Heart left ventricle (tissue), 16 donors: ENCODE results near the gene FAM168A. TPM values are rescaled to one million over a fixed set of nuclear protein-coding genes. Genes with fewer than 3 reads are reported as not detected.

Source experiments
- ATAC-seq, 4 donors: fragments of 200-7000 bp; cut with Tn5 transposase; one replicate each; pipeline ENCODE4 v1.9.1; 2020 to 2022; ENCODE audit warnings: moderate library complexity in 4 of 4, mild to moderate bottlenecking in 3 of 4, moderate number of reproducible peaks in 1 of 4
- DNase-seq, 5 donors: peaks; one replicate each; pipeline ENCODE4 v3.0.0-alpha.2; 2020
- H3K27ac ChIP-seq, 12 donors: fragments of 200-600 bp; sonication (generic) in 4 of 12; one replicate each; pipeline versions ENCODE4 v1.5.0 to v1.8.0; 2016 to 2022; ENCODE audit warnings: mild to moderate bottlenecking in 2 of 12
- H3K27me3 ChIP-seq, 9 donors: fragments of 200-600 bp; sonication (generic) in 2 of 9; one replicate each; pipeline versions ENCODE4 v1.5.1 to v1.8.0; 2016 to 2022; ENCODE audit warnings: mild to moderate bottlenecking in 3 of 9
- H3K36me3 ChIP-seq, 9 donors: fragments of 200-600 bp; sonication (generic) in 2 of 9; one replicate each; pipeline versions ENCODE4 v1.5.0 to v1.8.0; 2018 to 2022; ENCODE audit warnings: mild to moderate bottlenecking in 2 of 9
- H3K4me1 ChIP-seq, 12 donors: fragments of 200-600 bp; sonication (generic) in 4 of 12; one replicate each; pipeline versions ENCODE4 v1.5.0 to v1.8.0; 2016 to 2022; ENCODE audit warnings: mild to moderate bottlenecking in 3 of 12
- H3K4me3 ChIP-seq, 12 donors: fragments of 200-600 bp; sonication (generic) in 4 of 12; one replicate each; pipeline versions ENCODE4 v1.5.0 to v1.8.0; 2017 to 2022; ENCODE audit warnings: mild to moderate bottlenecking in 9 of 12, moderate library complexity in 4 of 12
- H3K9me3 ChIP-seq, 12 donors: fragments of 200-600 bp; sonication (generic) in 4 of 12; one replicate each; pipeline versions ENCODE4 v1.5.0 to v1.8.0; 2016 to 2022; ENCODE audit warnings: mild to moderate bottlenecking in 1 of 12
- CTCF ChIP-seq, 12 donors: fragments of 200-600 bp; sonication (generic) in 4 of 12; IDR thresholded peaks; one replicate each; pipeline versions ENCODE4 v1.5.0 to v1.8.0; 2018 to 2022; ENCODE audit warnings: antibody characterized with exemption in 12 of 12, mild to moderate bottlenecking in 5 of 12
- POLR2A ChIP-seq, 2 donors: fragments of 450-650 bp; IDR thresholded peaks; one replicate each; pipeline ENCODE4 v1.6.1; 2017; ENCODE audit warnings: antibody characterized with exemption in 2 of 2, mild to moderate bottlenecking in 2 of 2, moderate library complexity in 2 of 2
- WGBS, 4 donors: extraction: QIAGEN DNeasy Blood & Tissue Kit in 2 of 4; methylation state at CpG; one replicate each; pipeline versions ENCODE4 v1.1.5 to v1.1.7; 2013 to 2018; 5-methylcytosine and 5-hydroxymethylcytosine counted together
- intact Hi-C, 10 donors: fragments of 100-400 bp; cut with DNase I; formaldehyde crosslinking; loops; one replicate each; pipeline versions ENCODE4 v1.11.1 to v1.14.2; 2022
- polyA plus RNA-seq, 2 donors: library from polyadenylated mRNA; stranded (reverse); fragments of 200-250 nt; gene quantifications; one replicate each; pipeline ENCODE4 v1.2.3, GENCODE V29; 2013
- total RNA-seq, 9 donors: library from RNA; depleted of rRNA in 2 of 9; stranded (reverse); fragments of >200 nt in 2 of 9; fragmentation: NEBNext Ultra II Directional in 3 of 9; extraction: Animal tissue kit (Norgen Biotek cat#: 25700) in 3 of 9; gene quantifications; one replicate each; pipeline versions ENCODE4 v1.1.0 to v1.2.4, GENCODE V29; 2016 to 2023
- donor health status: ischemic (EF 13 %, LVEDD 7.1; RV severe dilation, severe dysfunction).
- donor health status: healthy with polysubstance abuse.
- donor health status: DM: no; HTN: yes; CAD: no.
- donor health status: DM: no; HTN: no; CAD: no.
- donor health status: ischemic (EF 25% LVEDD 6.9; RV normal size, moderate dysfunction).
- donor health status: ischemic (EF 25% LVEDD 5.7; RV mildly dilated, moderate dysfunction).
- donor health status: healthy.
- donor health status: DM: yes; HTN: yes; CAD: no.
- donor health status: ischemic (EF 35%, LVEDD 5.7; RV mildly dilated, moderate dysfunction).
- donor health status: nonischemic (EF 11% LVEDD 7.7; RV severe dilation, severe dysfunction).
- donor health status: DM: yes; HTN: yes; CAD: no.
- donor health status: PGD.
- donor health status: ischemic (EF 29% LVEDD 5.4; RV normal size, mild dysfunction).
- donor health status: nonischemic (EF 23%, LVEDD 6.1; RV moderate dilation, normal function).

Gene FAM168A
- total and polyA plus RNA-seq, 11 donors, result 9.0 to 39.1 (median 27.8) TPM

GRCh38 chr11:73410627-73411026, 187.3 kb downstream of the FAM168A start:
- intact Hi-C loops, result no loop called here
- DNase-seq, result no peak
- TF ChIP-seq CTCF (IDR thresholded peaks at IDR 0.05), result no peak
- no peak for TF ChIP-seq POLR2A (IDR thresholded peaks at IDR 0.05)
- Histone ChIP-seq H3K4me1 (peaks cover 0 to 38% (median 9%) of the 10 kb centered on the region in 12 donors), H3K9me3 (no peaks in the 10 kb centered on the region), H3K27me3 (no peaks in the 10 kb centered on the region), H3K4me3 (no peak overlapping the region), H3K36me3 (peaks cover 0 to 58% (median 27%) of the 10 kb centered on the region in 9 donors), H3K27ac (no peak overlapping the region)
- WGBS, 4 donors, result 78 to 92% (median 85%) methylated on average over 1 of the region's 1 CpG
- ATAC-seq, result no peak

GRCh38 chr11:73409431-73409830, 188.5 kb downstream of the FAM168A start:
- intact Hi-C loops, result loop anchor here in 5 of 10 donors (5.0 to 10.0 kb wide), 3 partner anchors 83 to 215 kb away; partner anchors contain the start of gene FAM168A (in 2 of the 5)

DNA sequence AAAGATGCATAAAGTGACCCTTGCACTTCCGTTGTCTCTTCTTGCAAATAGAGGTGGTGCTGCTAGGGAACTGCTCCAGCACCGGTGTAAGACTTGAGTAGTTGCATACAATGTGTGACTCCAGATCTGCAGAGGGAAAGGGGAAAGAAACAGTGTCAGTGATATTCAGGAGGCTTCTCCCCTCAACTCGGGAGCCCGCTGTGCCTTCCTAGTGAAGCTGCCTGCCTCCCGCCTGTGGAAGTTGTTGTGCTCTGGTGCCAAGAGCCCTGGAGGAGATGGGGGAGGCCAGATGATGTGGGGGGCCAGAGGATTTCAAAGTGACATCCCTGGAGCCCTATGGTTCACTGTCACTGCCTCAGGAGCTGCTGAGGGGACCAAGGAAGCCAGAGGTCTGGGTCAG, 191.3 kb downstream of the FAM168A start:
- 87 to 93% (median 87%) methylated on average over 5 of the region's 5 CpGs for WGBS, 4 donors

More at GRCh38 chr11:73409431-73409830, 188.5 kb downstream of the FAM168A start:
- no peak for DNase-seq
- ATAC-seq, result no peak
- Histone ChIP-seq H3K27ac (no peak overlapping the region), H3K4me1 (peaks cover 0 to 26% (median 2%) of the 10 kb centered on the region in 12 donors), H3K9me3 (no peaks in the 10 kb centered on the region), H3K27me3 (no peaks in the 10 kb centered on the region), H3K36me3 (peaks cover 0 to 61% (median 32%) of the 10 kb centered on the region in 9 donors), H3K4me3 (no peak overlapping the region)
- 94 to 100% (median 96%) methylated on average over 7 to 8 of the region's 8 CpGs for WGBS, 4 donors
- TF ChIP-seq CTCF (IDR thresholded peaks at IDR 0.05) (no peak), POLR2A (IDR thresholded peaks at IDR 0.05) (no peak)

GRCh38 chr11:73406131-73406530, 191.8 kb downstream of the FAM168A start:
- intact Hi-C loops, result loop anchor here in 5 of 10 donors (5.0 to 10.0 kb wide), 3 partner anchors 86 to 219 kb away; partner anchors contain the start of gene FAM168A (in 2 of the 5)
- Histone ChIP-seq H3K4me1 (peaks cover 0 to 13% (median 6%) of the 10 kb centered on the region in 12 donors), H3K36me3 (peaks cover 0 to 61% (median 32%) of the 10 kb centered on the region in 9 donors), H3K9me3 (no peaks in the 10 kb centered on the region), H3K27ac (no peak overlapping the region), H3K4me3 (no peak overlapping the region), H3K27me3 (no peaks in the 10 kb centered on the region)
- TF ChIP-seq CTCF (IDR thresholded peaks at IDR 0.05) (no peak), POLR2A (IDR thresholded peaks at IDR 0.05) (no peak)
- DNase-seq, result no peak
- WGBS, 4 donors, result 87 to 96% (median 92%) methylated on average over 1 of the region's 1 CpG
- no peak for ATAC-seq

More for the DNA sequence above, 191.3 kb downstream of the FAM168A start:
- H3K9me3 ChIP-seq, result no peaks in the 10 kb centered on the region
- ATAC-seq (no peak), DNase-seq (no peak)
- peaks cover 0 to 61% (median 32%) of the 10 kb centered on the region in 9 donors for H3K36me3 ChIP-seq
- H3K27me3 ChIP-seq, result no peaks in the 10 kb centered on the region
- TF ChIP-seq CTCF (IDR thresholded peaks at IDR 0.05), result no peak
- TF ChIP-seq POLR2A (IDR thresholded peaks at IDR 0.05), result no peak
- H3K4me1 ChIP-seq, result peaks cover 0 to 13% (median 6%) of the 10 kb centered on the region in 12 donors
- intact Hi-C loops, result loop anchor here in 5 of 10 donors (5.0 to 10.0 kb wide), 3 partner anchors 86 to 218 kb away; partner anchors contain the start of gene FAM168A (in 2 of the 5)
- no peak overlapping the region for H3K4me3 ChIP-seq
- H3K27ac ChIP-seq, result no peak overlapping the region
